HL-60 (cell line): ENCODE results near the gene ASB16.

Source experiments
- POLR2AphosphoS5 ChIP-seq: IDR thresholded peaks from 2 replicates; pipeline ENCODE4 v1.6.1; 2012; ENCODE audit warnings: low read depth
- TF ChIP-seq, protein P1 (sequence below): IDR thresholded peaks from one replicate; pipeline ENCODE4 v1.5.1; 2011; ENCODE audit warnings: low read length, control low read depth, inconsistent platforms; ENCODE audit not compliant: insufficient read depth
- TF ChIP-seq, protein P2 (sequence below): IDR thresholded peaks from 2 replicates; pipeline ENCODE4 v1.6.1; 2012; ENCODE audit warnings: low read depth; ENCODE audit not compliant: insufficient replicate concordance

DNA sequence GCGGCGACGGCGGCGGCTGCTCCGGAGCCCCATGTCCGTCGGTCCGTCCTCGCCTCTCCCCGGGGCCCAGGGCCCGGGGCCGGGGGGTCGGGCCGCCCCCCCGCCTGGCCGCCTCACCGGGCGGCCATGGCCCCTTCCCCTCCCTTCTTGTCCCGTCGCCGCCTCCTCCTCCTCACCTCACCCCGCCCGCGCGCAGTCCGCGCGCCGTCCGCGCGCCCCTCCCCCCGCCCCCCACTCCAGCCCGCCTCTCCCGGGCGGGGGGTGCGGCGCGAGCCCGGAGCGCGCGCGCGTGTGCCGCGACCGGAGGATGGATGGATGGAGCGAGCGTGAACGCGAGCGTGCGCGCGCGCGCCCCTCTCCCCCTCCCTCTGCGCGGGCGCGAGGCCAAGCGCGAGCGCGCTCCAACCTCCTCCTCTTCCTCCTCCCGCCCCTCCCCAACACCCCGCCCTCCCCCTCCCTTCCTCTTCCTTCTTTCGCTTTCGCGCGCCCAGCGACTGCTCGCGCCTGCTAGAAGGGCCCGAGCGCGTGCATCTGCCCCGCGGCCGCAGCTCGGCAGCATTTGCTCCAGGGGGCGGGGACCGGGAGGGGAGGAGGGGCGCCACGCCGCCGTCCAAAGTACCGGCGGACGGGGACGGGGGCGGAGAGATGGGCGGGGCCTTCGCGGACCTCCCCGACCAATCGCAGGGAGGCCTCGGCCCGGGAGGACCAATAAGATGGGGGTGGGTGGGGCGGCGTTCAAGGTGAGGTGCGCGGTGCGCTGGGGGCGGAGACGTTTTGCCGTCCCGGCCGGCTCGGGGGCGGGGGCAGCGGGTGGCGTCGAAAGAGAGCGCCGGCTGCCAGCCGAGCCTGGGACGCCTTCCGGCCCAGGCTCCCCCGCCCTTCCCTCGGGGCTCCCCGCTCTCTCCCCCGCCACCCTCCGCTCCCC is 29.3 kb downstream of the ASB16 start, which contains the start of gene ATXN7L3:
- TF ChIP-seq POLR2AphosphoS5: no peak
- TF ChIP-seq, protein P1, sequence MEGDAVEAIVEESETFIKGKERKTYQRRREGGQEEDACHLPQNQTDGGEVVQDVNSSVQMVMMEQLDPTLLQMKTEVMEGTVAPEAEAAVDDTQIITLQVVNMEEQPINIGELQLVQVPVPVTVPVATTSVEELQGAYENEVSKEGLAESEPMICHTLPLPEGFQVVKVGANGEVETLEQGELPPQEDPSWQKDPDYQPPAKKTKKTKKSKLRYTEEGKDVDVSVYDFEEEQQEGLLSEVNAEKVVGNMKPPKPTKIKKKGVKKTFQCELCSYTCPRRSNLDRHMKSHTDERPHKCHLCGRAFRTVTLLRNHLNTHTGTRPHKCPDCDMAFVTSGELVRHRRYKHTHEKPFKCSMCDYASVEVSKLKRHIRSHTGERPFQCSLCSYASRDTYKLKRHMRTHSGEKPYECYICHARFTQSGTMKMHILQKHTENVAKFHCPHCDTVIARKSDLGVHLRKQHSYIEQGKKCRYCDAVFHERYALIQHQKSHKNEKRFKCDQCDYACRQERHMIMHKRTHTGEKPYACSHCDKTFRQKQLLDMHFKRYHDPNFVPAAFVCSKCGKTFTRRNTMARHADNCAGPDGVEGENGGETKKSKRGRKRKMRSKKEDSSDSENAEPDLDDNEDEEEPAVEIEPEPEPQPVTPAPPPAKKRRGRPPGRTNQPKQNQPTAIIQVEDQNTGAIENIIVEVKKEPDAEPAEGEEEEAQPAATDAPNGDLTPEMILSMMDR: no peak
- TF ChIP-seq, protein P2, sequence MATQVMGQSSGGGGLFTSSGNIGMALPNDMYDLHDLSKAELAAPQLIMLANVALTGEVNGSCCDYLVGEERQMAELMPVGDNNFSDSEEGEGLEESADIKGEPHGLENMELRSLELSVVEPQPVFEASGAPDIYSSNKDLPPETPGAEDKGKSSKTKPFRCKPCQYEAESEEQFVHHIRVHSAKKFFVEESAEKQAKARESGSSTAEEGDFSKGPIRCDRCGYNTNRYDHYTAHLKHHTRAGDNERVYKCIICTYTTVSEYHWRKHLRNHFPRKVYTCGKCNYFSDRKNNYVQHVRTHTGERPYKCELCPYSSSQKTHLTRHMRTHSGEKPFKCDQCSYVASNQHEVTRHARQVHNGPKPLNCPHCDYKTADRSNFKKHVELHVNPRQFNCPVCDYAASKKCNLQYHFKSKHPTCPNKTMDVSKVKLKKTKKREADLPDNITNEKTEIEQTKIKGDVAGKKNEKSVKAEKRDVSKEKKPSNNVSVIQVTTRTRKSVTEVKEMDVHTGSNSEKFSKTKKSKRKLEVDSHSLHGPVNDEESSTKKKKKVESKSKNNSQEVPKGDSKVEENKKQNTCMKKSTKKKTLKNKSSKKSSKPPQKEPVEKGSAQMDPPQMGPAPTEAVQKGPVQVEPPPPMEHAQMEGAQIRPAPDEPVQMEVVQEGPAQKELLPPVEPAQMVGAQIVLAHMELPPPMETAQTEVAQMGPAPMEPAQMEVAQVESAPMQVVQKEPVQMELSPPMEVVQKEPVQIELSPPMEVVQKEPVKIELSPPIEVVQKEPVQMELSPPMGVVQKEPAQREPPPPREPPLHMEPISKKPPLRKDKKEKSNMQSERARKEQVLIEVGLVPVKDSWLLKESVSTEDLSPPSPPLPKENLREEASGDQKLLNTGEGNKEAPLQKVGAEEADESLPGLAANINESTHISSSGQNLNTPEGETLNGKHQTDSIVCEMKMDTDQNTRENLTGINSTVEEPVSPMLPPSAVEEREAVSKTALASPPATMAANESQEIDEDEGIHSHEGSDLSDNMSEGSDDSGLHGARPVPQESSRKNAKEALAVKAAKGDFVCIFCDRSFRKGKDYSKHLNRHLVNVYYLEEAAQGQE: no peak
